B cell (primary cell): ENCODE results near the gene ISG15.

Source experiments
- CTCF ChIP-seq: fragments of 200-600 bp; IDR thresholded peaks from one replicate; pipeline ENCODE4 v1.8.0; 2022; ENCODE audit warnings: antibody characterized with exemption, mild to moderate bottlenecking
- EZH2 ChIP-seq: IDR thresholded peaks from 2 replicates; pipeline ENCODE4 v1.6.1; 2012; ENCODE audit warnings: borderline replicate concordance, low read depth, mild to moderate bottlenecking, moderate library complexity, low read length; ENCODE audit not compliant: insufficient read depth, poor library complexity, severe bottlenecking

- no peak for TF ChIP-seq CTCF
- no peak for TF ChIP-seq EZH2
Observed at GRCh38 chr1:1047963-1048362, 34.7 kb downstream of the ISG15 start.
